Measurements from ENCODE around the gene PKDCC.
"Not testable (repeated sequence)": the region's sequence is repeated elsewhere in the genome, so short reads cannot be mapped to it uniquely, and the experiment has no call there.

The PKDCC gene

DNA sequence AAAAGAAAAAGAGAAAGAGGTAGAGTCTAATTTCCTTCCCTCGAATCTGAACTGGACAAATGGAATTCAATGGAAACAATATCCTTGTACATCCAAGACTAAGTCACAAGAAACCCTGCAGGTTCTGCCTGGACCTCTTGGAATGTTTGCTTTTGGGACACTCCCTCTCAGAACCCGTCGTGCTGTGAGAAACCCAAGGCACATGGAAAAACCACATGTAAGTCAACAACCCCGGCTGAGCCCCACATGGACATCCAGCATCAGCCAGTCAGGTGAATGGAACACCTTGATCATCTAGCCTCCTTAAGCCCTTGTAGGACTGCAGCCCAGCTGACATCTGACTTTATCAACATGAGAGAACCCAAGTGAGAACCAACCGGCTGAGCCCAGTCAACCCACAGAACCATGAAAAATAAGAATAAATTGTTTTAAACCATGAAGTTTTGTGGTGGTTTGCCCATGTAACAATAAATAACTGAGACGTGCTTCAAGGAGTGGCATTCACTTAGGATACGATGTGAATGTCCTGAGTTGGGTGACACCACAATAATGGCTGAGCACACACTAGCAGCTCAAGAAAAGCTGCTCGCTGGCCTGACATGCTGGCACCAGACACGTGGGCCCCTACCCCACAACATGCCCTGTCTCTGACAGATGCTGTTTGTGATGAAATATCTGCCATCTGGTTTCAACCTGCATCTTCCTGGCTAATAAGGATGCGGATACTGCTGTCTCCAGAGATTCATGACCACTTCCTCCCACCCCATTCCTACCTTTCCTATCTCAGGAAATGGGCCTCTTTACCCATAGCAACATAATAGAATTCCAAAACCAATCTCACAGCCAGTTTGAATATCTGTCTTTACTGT, 28.8 kb downstream of the PKDCC start:
- no peak for DNase-seq (ENCODE audit: low read depth)
- TF ChIP-seq, protein P1, sequence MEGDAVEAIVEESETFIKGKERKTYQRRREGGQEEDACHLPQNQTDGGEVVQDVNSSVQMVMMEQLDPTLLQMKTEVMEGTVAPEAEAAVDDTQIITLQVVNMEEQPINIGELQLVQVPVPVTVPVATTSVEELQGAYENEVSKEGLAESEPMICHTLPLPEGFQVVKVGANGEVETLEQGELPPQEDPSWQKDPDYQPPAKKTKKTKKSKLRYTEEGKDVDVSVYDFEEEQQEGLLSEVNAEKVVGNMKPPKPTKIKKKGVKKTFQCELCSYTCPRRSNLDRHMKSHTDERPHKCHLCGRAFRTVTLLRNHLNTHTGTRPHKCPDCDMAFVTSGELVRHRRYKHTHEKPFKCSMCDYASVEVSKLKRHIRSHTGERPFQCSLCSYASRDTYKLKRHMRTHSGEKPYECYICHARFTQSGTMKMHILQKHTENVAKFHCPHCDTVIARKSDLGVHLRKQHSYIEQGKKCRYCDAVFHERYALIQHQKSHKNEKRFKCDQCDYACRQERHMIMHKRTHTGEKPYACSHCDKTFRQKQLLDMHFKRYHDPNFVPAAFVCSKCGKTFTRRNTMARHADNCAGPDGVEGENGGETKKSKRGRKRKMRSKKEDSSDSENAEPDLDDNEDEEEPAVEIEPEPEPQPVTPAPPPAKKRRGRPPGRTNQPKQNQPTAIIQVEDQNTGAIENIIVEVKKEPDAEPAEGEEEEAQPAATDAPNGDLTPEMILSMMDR (IDR thresholded peaks at IDR 0.05; ENCODE audit: low read depth, low read length, missing control alignments), result no peak

DNA sequence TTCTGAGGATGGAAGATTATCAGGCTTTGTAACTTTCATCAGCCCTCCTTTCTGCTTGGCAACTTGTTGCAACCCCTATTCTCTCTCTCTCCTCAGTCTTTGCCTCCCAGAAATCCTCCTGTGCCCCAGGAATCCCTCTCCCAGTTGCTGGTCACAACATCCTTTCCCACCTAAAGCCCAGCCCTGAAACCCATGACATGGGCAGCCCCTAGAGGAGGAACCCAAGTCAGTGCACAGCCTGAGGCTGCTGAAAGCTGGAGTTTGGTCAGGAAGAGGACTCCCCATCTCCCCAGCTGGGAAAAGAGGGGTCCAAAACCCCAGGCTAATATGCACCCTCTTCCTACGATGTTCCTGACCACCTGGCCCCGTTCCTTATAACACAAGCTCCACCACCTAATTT, 29.5 kb downstream of the PKDCC start:
- TF ChIP-seq, protein P1 (IDR thresholded peaks at IDR 0.05; ENCODE audit: low read depth, low read length, missing control alignments), result no peak
- no peak for DNase-seq (ENCODE audit: low read depth)
- no peak overlapping the region for H3K4me3 ChIP-seq (ENCODE audit: low read depth, low read length)

More for the DNA sequence above, 28.8 kb downstream of the PKDCC start:
- no peak overlapping the region for H3K4me3 ChIP-seq (ENCODE audit: low read depth, low read length)

DNA sequence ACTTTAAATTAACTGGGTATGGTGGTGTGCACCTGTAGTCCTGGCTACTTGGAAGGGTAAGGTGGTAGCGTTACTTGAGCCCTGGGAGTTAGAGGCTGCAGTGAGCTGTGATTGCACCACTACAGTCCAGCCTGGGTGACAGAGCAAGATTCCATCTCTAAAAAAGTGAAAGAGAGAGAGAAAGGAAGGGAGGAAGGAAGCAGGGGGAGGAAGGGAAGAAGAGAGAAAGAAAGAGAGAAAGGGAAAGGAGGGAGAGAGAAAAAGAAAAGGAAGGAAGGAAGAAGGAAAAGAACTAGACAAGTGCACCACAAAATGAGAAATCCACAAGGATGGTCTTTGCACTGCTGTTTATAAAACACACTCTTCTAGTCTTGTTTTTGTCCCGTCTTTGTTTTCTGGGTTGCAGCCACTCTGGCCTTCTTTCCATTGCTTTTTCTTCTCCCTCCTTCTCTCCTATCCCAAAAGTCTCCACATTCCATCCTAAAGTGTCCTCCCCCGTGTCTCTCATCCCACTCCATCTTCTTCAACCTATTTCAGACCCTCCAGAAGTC, 32.0 kb downstream of the PKDCC start:
- TF ChIP-seq, protein P1 (IDR thresholded peaks at IDR 0.05; ENCODE audit: low read depth, low read length, missing control alignments), result no peak
- no peak overlapping the region for H3K4me3 ChIP-seq (ENCODE audit: low read depth, low read length)
- DNase-seq (ENCODE audit: low read depth), result no peak

DNA sequence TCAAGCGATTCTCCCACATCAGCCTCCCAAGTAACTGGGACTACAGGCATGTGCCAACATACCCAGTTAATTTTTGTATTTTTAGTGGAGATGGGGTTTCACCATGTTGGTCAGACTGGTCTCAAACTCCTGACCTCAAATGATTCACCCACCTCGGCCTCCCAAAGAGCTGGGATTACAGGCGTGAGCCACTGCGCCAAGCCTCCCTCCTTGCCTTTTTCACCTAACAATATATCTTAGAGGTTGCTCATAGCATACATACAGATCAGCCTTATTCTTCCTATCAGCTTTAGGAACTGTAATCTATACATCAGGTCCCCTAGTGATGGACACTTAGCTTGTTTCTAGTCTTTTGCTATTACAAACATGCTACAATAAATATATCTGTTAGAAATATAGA, 33.3 kb downstream of the PKDCC start:
- H3K4me3 ChIP-seq (ENCODE audit: low read depth, low read length); DNase-seq (ENCODE audit: low read depth): not testable (repeated sequence)

DNA sequence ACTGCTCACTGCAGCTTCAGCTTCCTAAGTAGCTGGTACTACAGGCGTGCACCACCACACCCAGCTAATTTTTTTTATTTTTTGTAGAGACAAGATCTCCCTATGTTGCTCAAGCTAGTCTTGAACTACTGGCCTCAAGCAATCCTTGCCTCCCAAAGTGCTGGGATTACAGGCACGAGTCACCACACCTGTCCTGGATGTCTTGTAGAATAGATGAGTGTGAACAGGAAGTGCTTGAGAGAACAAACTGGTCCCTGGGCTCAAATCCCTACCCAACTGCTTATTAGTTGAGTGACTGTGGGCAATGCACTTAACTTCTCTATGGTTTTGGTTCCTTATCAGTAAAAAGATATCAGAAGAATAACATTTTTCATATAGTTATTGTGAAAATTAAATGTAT, 34.2 kb downstream of the PKDCC start:
- H3K4me3 ChIP-seq (ENCODE audit: low read depth, low read length), result no peak overlapping the region
- no peak for DNase-seq (ENCODE audit: low read depth)
- TF ChIP-seq, protein P1 (IDR thresholded peaks at IDR 0.05; ENCODE audit: low read depth, low read length, missing control alignments), result no peak

DNA sequence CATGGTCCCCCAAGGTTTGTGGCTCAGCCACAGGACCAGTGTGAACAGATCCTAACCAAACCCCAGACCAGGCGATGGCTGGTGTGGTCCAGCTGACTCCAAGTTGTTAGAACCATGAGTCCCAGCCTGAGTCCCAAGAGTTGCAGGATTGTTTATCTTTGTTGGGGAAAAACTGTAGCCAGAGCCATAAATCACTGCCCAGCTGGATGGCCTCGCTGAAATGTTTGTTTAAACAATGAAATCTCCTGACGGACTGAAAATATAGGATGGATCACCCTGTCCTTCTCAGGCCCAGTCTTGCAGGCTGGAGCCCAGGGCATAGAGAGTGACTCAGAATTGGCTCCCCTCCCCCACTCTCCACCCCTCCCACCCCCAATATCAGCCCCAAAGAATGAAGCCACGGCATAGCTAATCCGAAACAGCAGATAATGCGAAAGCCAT, 36.4 kb downstream of the PKDCC start:
- no peak for DNase-seq (ENCODE audit: low read depth)
- TF ChIP-seq, protein P1 (IDR thresholded peaks at IDR 0.05; ENCODE audit: low read depth, low read length, missing control alignments), result no peak
- no peak overlapping the region for H3K4me3 ChIP-seq (ENCODE audit: low read depth, low read length)

DNA sequence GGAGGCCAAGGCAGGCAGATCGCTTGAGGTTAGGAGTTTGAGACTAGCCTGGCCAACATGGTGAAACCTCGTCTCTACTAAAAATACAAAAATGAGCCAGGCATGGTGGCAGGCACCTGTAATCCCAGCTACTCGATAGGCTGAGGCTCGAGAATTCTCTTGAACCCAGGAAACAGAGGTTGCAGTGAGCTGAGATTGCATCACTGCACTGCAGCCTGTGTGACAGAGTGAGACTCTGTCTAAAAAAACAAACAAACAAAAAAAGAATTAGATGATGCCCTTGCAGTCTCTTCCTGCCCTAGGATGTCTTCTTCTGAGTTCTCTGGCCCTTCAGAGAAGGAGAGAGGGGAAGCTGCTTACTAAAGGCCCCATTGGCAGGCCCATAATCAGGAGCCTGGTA, 37.2 kb downstream of the PKDCC start:
- not testable (repeated sequence) for DNase-seq (ENCODE audit: low read depth); H3K4me3 ChIP-seq (ENCODE audit: low read depth, low read length)
